Vagina (tissue), 2 donors: Measurements from ENCODE around the gene BNIP3. TPM values are rescaled to one million over a fixed set of nuclear protein-coding genes. Genes with fewer than 3 reads are reported as not detected.

ENCODE experiments used
- DNase-seq, 2 donors: peaks; one replicate each; pipeline ENCODE4 v3.0.0-alpha.2; 2017; ENCODE audit errors: extremely low spot score in 2 of 2
- H3K27ac ChIP-seq: fragments of 200-600 bp; sonication (generic); one replicate; pipeline ENCODE4 v1.5.1; 2019
- H3K27me3 ChIP-seq: fragments of 200-600 bp; sonication (generic); one replicate; pipeline ENCODE4 v1.5.1; 2019
- H3K36me3 ChIP-seq, 2 donors: fragments of 200-600 bp; sonication (generic); one replicate each; pipeline ENCODE4 v1.5.1; 2017 to 2019
- H3K4me1 ChIP-seq: fragments of 200-600 bp; sonication (generic); one replicate; pipeline ENCODE4 v1.5.1; 2019
- H3K4me3 ChIP-seq, 2 donors: fragments of 200-600 bp; sonication (generic); 1 replicate in 1 of 2; 2 replicates in 1 of 2; pipeline ENCODE4 v1.5.1; 2016 to 2019
- H3K9me3 ChIP-seq: fragments of 200-600 bp; sonication (generic); one replicate; pipeline ENCODE4 v1.5.1; 2019
- POLR2A ChIP-seq, 2 donors: fragments of 450-650 bp; IDR thresholded peaks; one replicate each; pipeline ENCODE4 v1.6.1; 2017; ENCODE audit warnings: antibody characterized with exemption in 2 of 2, mild to moderate bottlenecking in 2 of 2, moderate library complexity in 2 of 2
- POLR2AphosphoS5 ChIP-seq, 2 donors: sonication (generic); formaldehyde crosslinking; IDR thresholded peaks; one replicate each; pipeline ENCODE4 v1.9.0; 2017; ENCODE audit warnings: antibody characterized with exemption in 2 of 2, mild to moderate bottlenecking in 2 of 2, low read depth in 1 of 2; ENCODE audit not compliant: insufficient read depth in 1 of 2
- intact Hi-C: fragments of 100-400 bp; cut with DNase I; formaldehyde crosslinking; loops from one replicate; pipeline ENCODE4 v1.15.1; 2023
- total RNA-seq: library from RNA; depleted of rRNA; stranded (reverse); fragments of >200 nt; gene quantifications from one replicate; pipeline ENCODE4 v1.2.3, GENCODE V29; 2016
- TF ChIP-seq, protein P1 (sequence below), 3 experiments: fragments of 450-650 bp in 2 of 3; fragments of 200-600 bp in 1 of 3; sonication (generic) in 1 of 3; IDR thresholded peaks; one replicate each; pipeline ENCODE4 v1.5.1; 2017 to 2019; ENCODE audit warnings: antibody characterized with exemption in 3 of 3, mild to moderate bottlenecking in 2 of 3, moderate library complexity in 2 of 3

The BNIP3 gene
- total RNA-seq, 1 donor from 2014 or later: 40.8 TPM

GRCh38 chr10:131998845-131999681 is 17.3 kb upstream of the BNIP3 start:
- no peaks in the 10 kb centered on the region for H3K27me3 ChIP-seq
- no peak for DNase-seq
- H3K36me3 ChIP-seq: no peaks in the 10 kb centered on the region
- peak overlapping the region; percentile 78 for H3K27ac ChIP-seq
- no peak for TF ChIP-seq POLR2AphosphoS5 (IDR thresholded peaks at IDR 0.05; ENCODE audit: insufficient read depth in 1 of 2, low read depth in 1 of 2)
- TF ChIP-seq, protein P1, sequence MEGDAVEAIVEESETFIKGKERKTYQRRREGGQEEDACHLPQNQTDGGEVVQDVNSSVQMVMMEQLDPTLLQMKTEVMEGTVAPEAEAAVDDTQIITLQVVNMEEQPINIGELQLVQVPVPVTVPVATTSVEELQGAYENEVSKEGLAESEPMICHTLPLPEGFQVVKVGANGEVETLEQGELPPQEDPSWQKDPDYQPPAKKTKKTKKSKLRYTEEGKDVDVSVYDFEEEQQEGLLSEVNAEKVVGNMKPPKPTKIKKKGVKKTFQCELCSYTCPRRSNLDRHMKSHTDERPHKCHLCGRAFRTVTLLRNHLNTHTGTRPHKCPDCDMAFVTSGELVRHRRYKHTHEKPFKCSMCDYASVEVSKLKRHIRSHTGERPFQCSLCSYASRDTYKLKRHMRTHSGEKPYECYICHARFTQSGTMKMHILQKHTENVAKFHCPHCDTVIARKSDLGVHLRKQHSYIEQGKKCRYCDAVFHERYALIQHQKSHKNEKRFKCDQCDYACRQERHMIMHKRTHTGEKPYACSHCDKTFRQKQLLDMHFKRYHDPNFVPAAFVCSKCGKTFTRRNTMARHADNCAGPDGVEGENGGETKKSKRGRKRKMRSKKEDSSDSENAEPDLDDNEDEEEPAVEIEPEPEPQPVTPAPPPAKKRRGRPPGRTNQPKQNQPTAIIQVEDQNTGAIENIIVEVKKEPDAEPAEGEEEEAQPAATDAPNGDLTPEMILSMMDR (IDR thresholded peaks at IDR 0.05): no peak
- TF ChIP-seq POLR2A (IDR thresholded peaks at IDR 0.05): no peak
- no peaks in the 10 kb centered on the region for H3K9me3 ChIP-seq
- intact Hi-C loops: no loop called here
- peaks cover 25% of the 10 kb centered on the region for H3K4me1 ChIP-seq
- H3K4me3 ChIP-seq: no peak overlapping the region

DNA sequence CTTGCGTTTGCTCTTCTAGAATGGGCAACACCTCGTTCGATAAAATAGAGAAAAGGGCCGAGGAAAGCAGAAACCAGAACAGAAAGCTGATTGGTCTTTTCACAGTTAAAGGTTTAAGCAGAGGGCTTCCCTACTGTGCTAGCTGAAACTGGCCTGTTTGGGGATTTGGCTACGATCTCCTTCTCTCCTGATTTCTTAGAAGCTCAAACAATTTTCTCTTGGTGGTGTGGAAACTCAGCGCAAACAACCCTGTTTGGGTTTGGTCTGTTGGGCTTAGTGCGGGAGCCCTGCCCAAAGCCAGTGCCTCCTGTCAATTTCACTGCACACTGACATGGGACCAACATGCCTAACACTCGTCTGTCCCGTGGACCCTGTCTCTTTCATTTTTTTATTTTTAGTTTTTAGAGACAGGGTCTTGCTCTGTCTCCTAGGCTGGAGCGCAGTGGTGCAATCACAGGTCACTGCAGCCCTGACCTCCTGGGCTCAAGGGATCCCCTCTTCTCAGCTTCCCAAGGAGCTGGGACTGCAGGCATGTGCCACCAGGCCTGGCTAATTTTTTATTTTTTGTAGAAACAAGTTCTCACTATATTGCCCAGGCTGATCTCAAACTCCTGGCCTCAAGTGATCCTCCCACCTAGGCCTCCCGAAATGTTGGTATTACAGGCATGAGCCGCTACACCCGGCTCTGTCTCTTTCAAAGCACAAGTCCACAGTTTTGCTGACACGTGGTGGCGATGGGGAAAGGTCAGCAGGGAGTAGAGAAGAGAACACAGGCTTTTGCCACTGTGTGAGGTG is 16.5 kb upstream of the BNIP3 start:
- no peaks in the 10 kb centered on the region for H3K36me3 ChIP-seq
- TF ChIP-seq, protein P1 (IDR thresholded peaks at IDR 0.05): no peak
- TF ChIP-seq POLR2AphosphoS5 (IDR thresholded peaks at IDR 0.05; ENCODE audit: insufficient read depth in 1 of 2, low read depth in 1 of 2) (no peak), POLR2A (IDR thresholded peaks at IDR 0.05) (no peak)
- DNase-seq: no peak
- H3K4me1 ChIP-seq: peaks cover 25% of the 10 kb centered on the region
- intact Hi-C loops: no loop called here
- H3K27me3 ChIP-seq: no peaks in the 10 kb centered on the region
- H3K27ac ChIP-seq: peak overlapping the region; percentile 78
- no peaks in the 10 kb centered on the region for H3K9me3 ChIP-seq
- peak overlapping the region in 1 of 2 donors; percentile 1 for H3K4me3 ChIP-seq

DNA sequence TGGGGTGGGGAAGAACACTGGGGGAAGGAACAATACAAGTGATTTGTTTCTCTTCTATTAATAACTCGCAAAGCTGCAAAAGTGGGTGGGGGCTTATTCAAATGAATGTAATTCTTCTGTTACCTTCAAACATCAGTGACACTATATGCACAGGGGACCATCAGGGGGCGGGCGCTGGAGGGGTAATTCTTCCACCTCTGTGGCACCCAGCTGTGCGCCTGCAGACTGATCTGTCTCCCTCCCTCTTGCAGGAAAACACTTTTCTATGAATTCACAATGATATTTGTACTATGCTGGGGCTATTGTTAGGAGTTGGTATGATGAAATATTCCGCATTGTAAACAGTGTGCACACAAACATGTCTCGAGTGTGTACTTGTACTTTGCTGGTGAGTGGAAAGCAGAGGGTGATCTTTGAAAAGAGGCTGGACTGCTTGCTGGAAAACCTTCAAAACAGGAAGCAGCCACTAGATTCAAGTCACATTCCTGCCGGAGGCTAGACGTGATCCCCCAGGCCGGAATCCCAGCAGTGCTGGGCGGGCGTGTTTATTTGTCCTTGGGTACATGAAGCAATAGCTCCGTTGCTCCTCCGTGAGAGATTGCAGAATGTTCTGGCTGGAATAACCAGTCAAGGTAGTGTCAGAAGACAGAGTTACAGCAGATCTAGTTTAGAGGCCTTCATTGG is 15.8 kb upstream of the BNIP3 start:
- Histone ChIP-seq H3K4me3 (peak overlapping the region; percentile 1 to 9), H3K36me3 (no peaks in the 10 kb centered on the region), H3K27ac (peak overlapping the region; percentile 78), H3K4me1 (peaks cover 25% of the 10 kb centered on the region), H3K9me3 (no peaks in the 10 kb centered on the region), H3K27me3 (no peaks in the 10 kb centered on the region)
- intact Hi-C loops: no loop called here
- peak; percentile 47 to 91 for TF ChIP-seq POLR2AphosphoS5 (IDR thresholded peaks at IDR 0.05; ENCODE audit: insufficient read depth in 1 of 2, low read depth in 1 of 2)
- TF ChIP-seq, protein P1 (IDR thresholded peaks at IDR 0.05): no peak
- peak in 1 of 2 donors; percentile 97 for DNase-seq

DNA sequence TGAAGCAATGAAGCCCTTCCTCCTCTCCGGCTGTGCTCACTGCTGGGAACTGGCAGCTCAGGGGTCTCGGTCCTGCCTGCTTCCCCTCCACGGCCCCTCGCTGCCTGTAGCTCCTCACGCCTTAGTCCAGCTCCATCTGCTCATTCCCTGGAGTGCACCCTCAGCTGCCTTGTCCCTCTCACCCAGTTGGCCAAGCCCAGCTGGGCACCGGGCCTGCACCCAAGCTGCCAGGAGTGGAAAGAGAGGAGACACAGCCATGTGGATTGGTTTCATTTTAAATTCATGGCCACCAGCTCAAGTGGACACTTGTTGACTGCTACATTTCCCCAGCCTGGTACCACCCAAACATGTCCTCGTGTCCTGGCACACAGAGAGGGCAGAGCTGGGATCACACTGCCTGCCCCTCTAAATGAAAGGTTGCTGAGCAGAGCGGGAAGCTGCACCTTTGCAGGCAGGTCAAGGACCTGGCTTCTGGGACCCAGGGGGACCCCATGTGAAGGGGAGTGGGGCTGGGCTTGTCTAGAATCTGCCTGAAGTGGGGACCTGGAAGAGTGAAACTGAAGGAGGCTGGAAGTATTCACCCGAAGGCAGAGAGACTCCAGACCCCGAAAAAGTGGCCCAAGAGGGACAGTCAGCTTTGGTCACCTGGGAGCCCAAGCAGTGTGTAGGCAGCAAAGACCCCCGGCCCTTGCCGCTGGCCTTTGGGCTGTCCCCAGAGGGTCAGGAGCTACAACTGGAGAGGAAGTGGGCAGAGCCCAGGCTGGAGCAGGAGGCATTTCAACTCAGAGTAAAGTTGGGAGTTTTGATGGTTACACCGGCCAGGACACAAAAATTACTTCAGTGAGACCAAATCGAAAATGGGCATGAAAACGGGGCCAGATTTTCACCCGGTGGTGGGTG is 15.0 kb upstream of the BNIP3 start:
- no peaks in the 10 kb centered on the region for H3K36me3 ChIP-seq
- H3K27me3 ChIP-seq: no peaks in the 10 kb centered on the region
- intact Hi-C loops: no loop called here
- DNase-seq: no peak
- peak overlapping the region; percentile 1 to 9 for H3K4me3 ChIP-seq
- H3K9me3 ChIP-seq: no peaks in the 10 kb centered on the region
- H3K27ac ChIP-seq: peak overlapping the region; percentile 78
- TF ChIP-seq POLR2AphosphoS5 (IDR thresholded peaks at IDR 0.05; ENCODE audit: insufficient read depth in 1 of 2, low read depth in 1 of 2) (no peak), POLR2A (IDR thresholded peaks at IDR 0.05) (no peak)
- TF ChIP-seq, protein P1 (IDR thresholded peaks at IDR 0.05): no peak
- peaks cover 25% of the 10 kb centered on the region for H3K4me1 ChIP-seq
